Thoracic aorta (tissue), 2 donors: ENCODE measurements around the gene S100B. TPM values are rescaled to one million over a fixed set of nuclear protein-coding genes. Genes with fewer than 3 reads are reported as not detected.

Experiments
- ATAC-seq: fragments of 150-250 bp; one replicate; pipeline ENCODE4 v1.8.0; 2017; ENCODE audit warnings: low read depth; ENCODE audit not compliant: insufficient number of reproducible peaks, low FRiP score
- DNase-seq: peaks from one replicate; pipeline ENCODE4 v3.0.0-alpha.2; 2020; ENCODE audit warnings: low spot score
- H3K27ac ChIP-seq, 2 donors: fragments of 200-600 bp; sonication (generic); 1 replicate in 1 of 2; 2 replicates in 1 of 2; pipeline ENCODE4 v1.5.1; 2016; ENCODE audit warnings: mild to moderate bottlenecking in 2 of 2, moderate library complexity in 2 of 2
- H3K27me3 ChIP-seq: fragments of 200-600 bp; sonication (generic); replicated peaks from 2 replicates; pipeline ENCODE4 v1.6.0; 2016; ENCODE audit warnings: mild to moderate bottlenecking; ENCODE audit not compliant: insufficient read depth
- H3K36me3 ChIP-seq: fragments of 200-600 bp; sonication (generic); one replicate; pipeline ENCODE4 v1.5.1; 2016
- H3K4me1 ChIP-seq, 2 donors: fragments of 200-600 bp; sonication (generic); 1 replicate in 1 of 2; 2 replicates in 1 of 2; pipeline versions ENCODE4 v1.5.1 to v1.6.0; 2016; ENCODE audit warnings: low read depth in 2 of 2, mild to moderate bottlenecking in 1 of 2; ENCODE audit not compliant: control insufficient read depth in 1 of 2
- H3K4me3 ChIP-seq: fragments of 200-600 bp; sonication (generic); 2 replicates; pipeline ENCODE4 v1.5.1; 2016; ENCODE audit warnings: mild to moderate bottlenecking
- H3K9me3 ChIP-seq: fragments of 200-600 bp; sonication (generic); 2 replicates; pipeline ENCODE4 v1.5.1; 2016
- CTCF ChIP-seq: fragments of 200-600 bp; sonication (generic); IDR thresholded peaks from one replicate; pipeline ENCODE4 v1.5.1; 2019; ENCODE audit warnings: antibody characterized with exemption
- total RNA-seq, 2 donors: library from RNA; depleted of rRNA; stranded (reverse); fragments of >200 nt; gene quantifications; one replicate each; pipeline versions ENCODE4 v1.1.0 to v1.2.3, GENCODE V29; 2016

S100B gene
- total RNA-seq, 2 donors from 2014 or later = 4.7 to 8.4 TPM

- no peak for TF ChIP-seq CTCF
- Histone ChIP-seq H3K27me3 (no peaks in the 10 kb centered on the region), H3K36me3 (peaks cover 41% of the 10 kb centered on the region), H3K4me3 (no peak overlapping the region), H3K9me3 (no peaks in the 10 kb centered on the region), H3K27ac (no peak overlapping the region), H3K4me1 (no peaks in the 10 kb centered on the region)
- no peak for DNase-seq
- no peak for ATAC-seq
These were observed 49.2 kb downstream of the S100B start for GRCh38 chr21:46555678-46556077.

GRCh38 chr21:46555225-46555617 lies 49.7 kb downstream of the S100B start:
- Histone ChIP-seq H3K9me3 (no peaks in the 10 kb centered on the region), H3K36me3 (peaks cover 45% of the 10 kb centered on the region), H3K4me3 (no peak overlapping the region), H3K27ac (no peak overlapping the region), H3K4me1 (no peaks in the 10 kb centered on the region), H3K27me3 (no peaks in the 10 kb centered on the region)
- no peak for TF ChIP-seq CTCF
- DNase-seq (no peak), ATAC-seq (no peak)

- DNase-seq (no peak), ATAC-seq (no peak)
- H3K9me3 ChIP-seq = no peaks in the 10 kb centered on the region
- no peak overlapping the region for H3K27ac ChIP-seq
- no peak for TF ChIP-seq CTCF
- H3K4me3 ChIP-seq = no peak overlapping the region
- no peaks in the 10 kb centered on the region for H3K27me3 ChIP-seq
- no peaks in the 10 kb centered on the region for H3K4me1 ChIP-seq
- peaks cover 47% of the 10 kb centered on the region for H3K36me3 ChIP-seq
These were observed 50.3 kb downstream of the S100B start for GRCh38 chr21:46554431-46555224.

GRCh38 chr21:46553993-46554392 lies 50.9 kb downstream of the S100B start:
- DNase-seq (no peak), ATAC-seq (no peak)
- H3K27me3 ChIP-seq = no peaks in the 10 kb centered on the region
- no peaks in the 10 kb centered on the region for H3K4me1 ChIP-seq
- H3K36me3 ChIP-seq = peaks cover 47% of the 10 kb centered on the region
- no peaks in the 10 kb centered on the region for H3K9me3 ChIP-seq
- H3K4me3 ChIP-seq = no peak overlapping the region
- no peak for TF ChIP-seq CTCF
- no peak overlapping the region for H3K27ac ChIP-seq

GRCh38 chr21:46552865-46553379 lies 52.0 kb downstream of the S100B start:
- Histone ChIP-seq H3K4me3 (no peak overlapping the region), H3K9me3 (no peaks in the 10 kb centered on the region), H3K27ac (no peak overlapping the region), H3K36me3 (peaks cover 47% of the 10 kb centered on the region), H3K27me3 (no peaks in the 10 kb centered on the region), H3K4me1 (no peaks in the 10 kb centered on the region)
- no peak for TF ChIP-seq CTCF
- ATAC-seq = no peak
- DNase-seq = no peak
